ENCODE data around the gene EML4. TPM values are rescaled to one million over a fixed set of nuclear protein-coding genes. Genes with fewer than 3 reads are reported as not detected.

Gene EML4
- total RNA-seq, 1 donor from 2014 or later = 50.8 TPM

- Mint-ChIP-seq H3K4me3 (ENCODE audit: unreplicated experiment) (no peak overlapping the region), H3K36me3 (ENCODE audit: unreplicated experiment) (peaks cover 7% of the 10 kb centered on the region), H3K27ac (ENCODE audit: unreplicated experiment) (no peak overlapping the region), H3K9me3 (ENCODE audit: unreplicated experiment) (peaks cover 5% of the 10 kb centered on the region), H3K27me3 (ENCODE audit: unreplicated experiment) (peaks cover 3% of the 10 kb centered on the region), H3K4me1 (ENCODE audit: low read depth, unreplicated experiment) (peaks cover 4% of the 10 kb centered on the region)
- DNase-seq = no peak
- TF ChIP-seq, protein P1, sequence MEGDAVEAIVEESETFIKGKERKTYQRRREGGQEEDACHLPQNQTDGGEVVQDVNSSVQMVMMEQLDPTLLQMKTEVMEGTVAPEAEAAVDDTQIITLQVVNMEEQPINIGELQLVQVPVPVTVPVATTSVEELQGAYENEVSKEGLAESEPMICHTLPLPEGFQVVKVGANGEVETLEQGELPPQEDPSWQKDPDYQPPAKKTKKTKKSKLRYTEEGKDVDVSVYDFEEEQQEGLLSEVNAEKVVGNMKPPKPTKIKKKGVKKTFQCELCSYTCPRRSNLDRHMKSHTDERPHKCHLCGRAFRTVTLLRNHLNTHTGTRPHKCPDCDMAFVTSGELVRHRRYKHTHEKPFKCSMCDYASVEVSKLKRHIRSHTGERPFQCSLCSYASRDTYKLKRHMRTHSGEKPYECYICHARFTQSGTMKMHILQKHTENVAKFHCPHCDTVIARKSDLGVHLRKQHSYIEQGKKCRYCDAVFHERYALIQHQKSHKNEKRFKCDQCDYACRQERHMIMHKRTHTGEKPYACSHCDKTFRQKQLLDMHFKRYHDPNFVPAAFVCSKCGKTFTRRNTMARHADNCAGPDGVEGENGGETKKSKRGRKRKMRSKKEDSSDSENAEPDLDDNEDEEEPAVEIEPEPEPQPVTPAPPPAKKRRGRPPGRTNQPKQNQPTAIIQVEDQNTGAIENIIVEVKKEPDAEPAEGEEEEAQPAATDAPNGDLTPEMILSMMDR (IDR thresholded peaks at IDR 0.05; ENCODE audit: partially characterized antibody, unreplicated experiment) = no peak
Measured at GRCh38 chr2:42335514-42336104, 166.5 kb downstream of the EML4 start.

GRCh38 chr2:42336361-42336965 lies 167.3 kb downstream of the EML4 start:
- no peak overlapping the region for H3K4me3 Mint-ChIP-seq (ENCODE audit: unreplicated experiment)
- DNase-seq = no peak
- TF ChIP-seq, protein P1 (IDR thresholded peaks at IDR 0.05; ENCODE audit: partially characterized antibody, unreplicated experiment) = no peak
- H3K4me1 Mint-ChIP-seq (ENCODE audit: low read depth, unreplicated experiment) = peaks cover 4% of the 10 kb centered on the region
- peaks cover 8% of the 10 kb centered on the region for H3K36me3 Mint-ChIP-seq (ENCODE audit: unreplicated experiment)
- no peak overlapping the region for H3K27ac Mint-ChIP-seq (ENCODE audit: unreplicated experiment)
- peaks cover 3% of the 10 kb centered on the region for H3K27me3 Mint-ChIP-seq (ENCODE audit: unreplicated experiment)
- peaks cover 5% of the 10 kb centered on the region for H3K9me3 Mint-ChIP-seq (ENCODE audit: unreplicated experiment)

DNA sequence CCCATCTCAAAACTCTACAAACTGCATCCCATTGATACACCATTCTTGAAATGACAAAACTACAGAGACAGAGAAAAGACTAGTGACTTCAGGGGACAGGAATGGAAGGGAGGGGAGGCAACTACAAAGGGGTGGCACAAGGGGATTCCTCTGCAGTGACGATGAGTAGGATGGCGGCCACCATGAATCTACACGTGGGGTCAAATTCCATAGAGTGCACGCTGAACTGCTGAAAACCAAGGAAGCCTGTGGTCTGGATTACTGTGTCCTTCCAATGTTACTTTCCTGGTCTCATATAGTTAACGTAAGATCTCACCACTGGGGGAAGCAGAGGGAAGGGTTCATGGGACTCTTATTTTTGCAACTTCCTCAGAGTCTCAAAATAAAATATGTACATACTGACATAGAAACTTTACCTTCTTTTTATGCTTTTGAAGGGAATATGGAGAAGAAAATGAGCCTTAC lies 168.2 kb downstream of the EML4 start:
- TF ChIP-seq, protein P1 (IDR thresholded peaks at IDR 0.05; ENCODE audit: partially characterized antibody, unreplicated experiment) = no peak
- H3K4me3 Mint-ChIP-seq (ENCODE audit: unreplicated experiment) = no peak overlapping the region
- DNase-seq = no peak
- peaks cover 5% of the 10 kb centered on the region for H3K9me3 Mint-ChIP-seq (ENCODE audit: unreplicated experiment)
- no peak overlapping the region for H3K27ac Mint-ChIP-seq (ENCODE audit: unreplicated experiment)
- H3K4me1 Mint-ChIP-seq (ENCODE audit: low read depth, unreplicated experiment) = peaks cover 8% of the 10 kb centered on the region
- peaks cover 8% of the 10 kb centered on the region for H3K36me3 Mint-ChIP-seq (ENCODE audit: unreplicated experiment)
- H3K27me3 Mint-ChIP-seq (ENCODE audit: unreplicated experiment) = peaks cover 3% of the 10 kb centered on the region

DNA sequence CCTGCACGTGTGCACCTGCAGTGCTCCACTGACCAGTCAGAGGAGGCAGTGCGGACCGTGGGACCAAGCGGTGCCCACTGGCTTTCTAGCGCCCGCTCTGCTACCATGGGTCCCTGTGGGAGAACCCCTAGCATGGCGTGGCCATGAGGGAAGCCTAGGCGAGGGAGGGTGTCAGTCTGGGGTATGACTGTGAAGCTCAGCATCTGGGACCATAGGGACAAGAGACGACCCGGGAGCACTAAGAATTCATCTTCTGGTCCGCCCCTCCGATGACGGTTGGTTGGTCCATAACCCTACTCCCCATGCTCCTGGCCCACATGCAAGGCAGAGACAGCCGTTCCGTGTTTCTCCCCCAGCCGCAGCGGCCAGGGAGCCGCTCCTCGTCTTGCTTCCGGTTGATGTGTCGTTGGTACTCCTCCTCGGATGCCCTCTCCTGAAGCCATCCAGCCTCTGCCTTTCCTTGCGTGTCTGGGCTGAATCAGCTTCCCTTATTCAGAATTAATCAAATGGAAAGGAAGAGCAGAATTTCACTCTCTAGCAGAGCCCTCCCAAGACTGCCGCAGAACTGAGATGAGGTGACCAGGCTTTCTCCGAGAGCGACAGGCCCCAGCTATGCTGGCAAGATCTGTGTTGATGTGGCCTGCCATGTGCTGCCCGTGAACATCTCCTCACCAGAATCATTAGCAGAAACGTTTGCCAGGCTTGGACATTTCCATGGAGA lies 168.9 kb downstream of the EML4 start:
- Mint-ChIP-seq H3K4me1 (ENCODE audit: low read depth, unreplicated experiment) (peaks cover 14% of the 10 kb centered on the region), H3K27ac (ENCODE audit: unreplicated experiment) (no peak overlapping the region), H3K9me3 (ENCODE audit: unreplicated experiment) (peaks cover 5% of the 10 kb centered on the region), H3K36me3 (ENCODE audit: unreplicated experiment) (peaks cover 8% of the 10 kb centered on the region), H3K4me3 (ENCODE audit: unreplicated experiment) (no peak overlapping the region), H3K27me3 (ENCODE audit: unreplicated experiment) (peaks cover 3% of the 10 kb centered on the region)
- no peak for DNase-seq
- TF ChIP-seq, protein P1 (IDR thresholded peaks at IDR 0.05; ENCODE audit: partially characterized antibody, unreplicated experiment) = no peak
